Breast epithelium (tissue), 3 donors: ENCODE results near the gene PIM2.

Experiments used
- POLR2AphosphoS5 ChIP-seq, 3 donors: sonication (generic); formaldehyde crosslinking; IDR thresholded peaks; one replicate each; pipeline ENCODE4 v1.6.1; 2017; ENCODE audit warnings: antibody characterized with exemption in 3 of 3
- TF ChIP-seq, protein P1 (sequence below), 3 donors: fragments of 450-650 bp; IDR thresholded peaks; one replicate each; pipeline ENCODE4 v1.5.1; 2016 to 2017; ENCODE audit warnings: antibody characterized with exemption in 3 of 3, mild to moderate bottlenecking in 3 of 3, moderate library complexity in 3 of 3

DNA sequence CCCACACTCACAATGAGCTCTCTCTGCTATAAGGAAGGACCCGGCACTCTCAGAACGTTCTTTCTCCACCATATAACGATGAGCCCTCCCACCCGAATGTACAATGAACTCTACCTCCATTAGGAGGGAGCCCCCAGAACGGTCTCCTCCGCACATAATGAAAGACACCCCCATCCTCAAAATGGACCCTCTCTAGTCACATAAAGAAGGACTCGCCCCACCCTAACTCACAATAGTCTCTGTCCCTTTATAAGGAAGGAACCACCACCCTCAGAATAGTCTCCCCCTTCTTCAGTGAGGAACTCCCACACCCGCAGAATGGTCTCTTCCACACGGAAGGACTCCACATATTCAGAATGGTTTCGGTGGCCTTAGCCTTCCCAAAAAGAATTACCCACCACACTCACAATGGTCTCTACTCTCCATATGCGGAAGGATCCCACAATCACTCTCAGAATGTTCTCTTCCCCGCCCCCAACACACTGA, 7.9 kb downstream of the PIM2 start:
- TF ChIP-seq, protein P1, sequence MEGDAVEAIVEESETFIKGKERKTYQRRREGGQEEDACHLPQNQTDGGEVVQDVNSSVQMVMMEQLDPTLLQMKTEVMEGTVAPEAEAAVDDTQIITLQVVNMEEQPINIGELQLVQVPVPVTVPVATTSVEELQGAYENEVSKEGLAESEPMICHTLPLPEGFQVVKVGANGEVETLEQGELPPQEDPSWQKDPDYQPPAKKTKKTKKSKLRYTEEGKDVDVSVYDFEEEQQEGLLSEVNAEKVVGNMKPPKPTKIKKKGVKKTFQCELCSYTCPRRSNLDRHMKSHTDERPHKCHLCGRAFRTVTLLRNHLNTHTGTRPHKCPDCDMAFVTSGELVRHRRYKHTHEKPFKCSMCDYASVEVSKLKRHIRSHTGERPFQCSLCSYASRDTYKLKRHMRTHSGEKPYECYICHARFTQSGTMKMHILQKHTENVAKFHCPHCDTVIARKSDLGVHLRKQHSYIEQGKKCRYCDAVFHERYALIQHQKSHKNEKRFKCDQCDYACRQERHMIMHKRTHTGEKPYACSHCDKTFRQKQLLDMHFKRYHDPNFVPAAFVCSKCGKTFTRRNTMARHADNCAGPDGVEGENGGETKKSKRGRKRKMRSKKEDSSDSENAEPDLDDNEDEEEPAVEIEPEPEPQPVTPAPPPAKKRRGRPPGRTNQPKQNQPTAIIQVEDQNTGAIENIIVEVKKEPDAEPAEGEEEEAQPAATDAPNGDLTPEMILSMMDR (IDR thresholded peaks at IDR 0.05) = no peak
- no peak for TF ChIP-seq POLR2AphosphoS5 (IDR thresholded peaks at IDR 0.05)
